OCI-LY3 (cell line): ENCODE data around the gene SLC2A14.
A peak's percentile ranks its signal among the peaks of the same experiment; 100 is the strongest.
"Not testable (repeated sequence)": the region's sequence is repeated elsewhere in the genome, so short reads cannot be mapped to it uniquely, and the experiment has no call there.

Source experiments
- H2AFZ ChIP-seq: fragments of 200-600, 300-600 bp; shearing (Covaris generic); 2 replicates; pipeline ENCODE4 v1.6.0; 2014; ENCODE audit warnings: antibody characterized with exemption, low read depth, low read length
- H3K27ac ChIP-seq: fragments of 200-600, 300-600 bp; sonication (generic); 2 replicates; pipeline ENCODE4 v1.5.1; 2014; ENCODE audit warnings: mild to moderate bottlenecking, low read length, moderate library complexity, mixed read lengths
- H3K27me3 ChIP-seq: fragments of 200-600, 300-600 bp; sonication (generic); 2 replicates; pipeline ENCODE4 v1.6.1; 2014; ENCODE audit warnings: low read depth, low read length, mixed read lengths
- H3K36me3 ChIP-seq: fragments of 200-600, 300-600 bp; sonication (generic); replicated peaks from 2 replicates; pipeline ENCODE3; 2014; ENCODE audit warnings: low read depth, low read length, mixed read lengths
- H3K4me1 ChIP-seq: fragments of 300-600, 200-600 bp; sonication (generic); 2 replicates; pipeline ENCODE4 v1.6.1; 2014; ENCODE audit warnings: low read length, mixed read lengths
- H3K4me2 ChIP-seq: fragments of 200-600, 300-600 bp; sonication (generic); 2 replicates; pipeline ENCODE4 v1.6.1; 2014; ENCODE audit warnings: low read length, mixed read lengths
- H3K4me3 ChIP-seq: fragments of 300-600, 200-600 bp; sonication (generic); 2 replicates; pipeline ENCODE4 v1.5.1; 2014; ENCODE audit warnings: antibody characterized with exemption, mild to moderate bottlenecking, low read length, moderate library complexity
- H3K79me2 ChIP-seq: fragments of 300-600, 200-600 bp; shearing (Covaris generic); 2 replicates; pipeline ENCODE4 v1.6.1; 2014; ENCODE audit warnings: mild to moderate bottlenecking, low read length, mixed read lengths
- H3K9ac ChIP-seq: fragments of 300-600, 200-600 bp; shearing (Covaris generic); 2 replicates; pipeline ENCODE4 v1.6.0; 2014; ENCODE audit warnings: mild to moderate bottlenecking, low read length, moderate library complexity
- H3K9me3 ChIP-seq: fragments of 200-600, 300-600 bp; shearing (Covaris generic); 2 replicates; pipeline ENCODE4 v1.6.1; 2014; ENCODE audit warnings: low read length, mixed read lengths; ENCODE audit not compliant: insufficient read depth
- H4K20me1 ChIP-seq: fragments of 200-600, 300-600 bp; sonication (generic); 2 replicates; pipeline ENCODE4 v1.6.1; 2016; ENCODE audit warnings: low read length, mixed read lengths; ENCODE audit not compliant: insufficient read depth
- EZH2phosphoT487 ChIP-seq: fragments of 200-600 bp; shearing (Covaris generic); IDR thresholded peaks from 2 replicates; pipeline ENCODE4 v1.6.1; 2018; ENCODE audit warnings: antibody characterized with exemption, mixed run types, low read depth
- TF ChIP-seq, protein P1 (sequence below): fragments of 200-600, 300-600 bp; sonication (generic); IDR thresholded peaks from 2 replicates; pipeline ENCODE4 v1.5.1; 2014; ENCODE audit warnings: antibody characterized with exemption, low read length, low read depth

Gene SLC2A14

GRCh38 chr12:7788294-7788660 is 84.4 kb downstream of the SLC2A14 start:
- Histone ChIP-seq H3K9me3 (no peaks in the 10 kb centered on the region), H3K9ac (no peak overlapping the region), H2AFZ (no peak overlapping the region), H3K4me2 (peak overlapping the region; percentile 39), H4K20me1 (no peaks in the 10 kb centered on the region), H3K27me3 (peaks cover 3% of the 10 kb centered on the region; the same call in 1 of the 2 replicates), H3K4me1 (peaks cover 8% of the 10 kb centered on the region), H3K27ac (no peak overlapping the region), H3K36me3 (no peaks in the 10 kb centered on the region), H3K79me2 (no peaks in the 10 kb centered on the region), H3K4me3 (no peak overlapping the region)
- no peak for TF ChIP-seq EZH2phosphoT487
- TF ChIP-seq, protein P1, sequence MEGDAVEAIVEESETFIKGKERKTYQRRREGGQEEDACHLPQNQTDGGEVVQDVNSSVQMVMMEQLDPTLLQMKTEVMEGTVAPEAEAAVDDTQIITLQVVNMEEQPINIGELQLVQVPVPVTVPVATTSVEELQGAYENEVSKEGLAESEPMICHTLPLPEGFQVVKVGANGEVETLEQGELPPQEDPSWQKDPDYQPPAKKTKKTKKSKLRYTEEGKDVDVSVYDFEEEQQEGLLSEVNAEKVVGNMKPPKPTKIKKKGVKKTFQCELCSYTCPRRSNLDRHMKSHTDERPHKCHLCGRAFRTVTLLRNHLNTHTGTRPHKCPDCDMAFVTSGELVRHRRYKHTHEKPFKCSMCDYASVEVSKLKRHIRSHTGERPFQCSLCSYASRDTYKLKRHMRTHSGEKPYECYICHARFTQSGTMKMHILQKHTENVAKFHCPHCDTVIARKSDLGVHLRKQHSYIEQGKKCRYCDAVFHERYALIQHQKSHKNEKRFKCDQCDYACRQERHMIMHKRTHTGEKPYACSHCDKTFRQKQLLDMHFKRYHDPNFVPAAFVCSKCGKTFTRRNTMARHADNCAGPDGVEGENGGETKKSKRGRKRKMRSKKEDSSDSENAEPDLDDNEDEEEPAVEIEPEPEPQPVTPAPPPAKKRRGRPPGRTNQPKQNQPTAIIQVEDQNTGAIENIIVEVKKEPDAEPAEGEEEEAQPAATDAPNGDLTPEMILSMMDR: no peak

DNA sequence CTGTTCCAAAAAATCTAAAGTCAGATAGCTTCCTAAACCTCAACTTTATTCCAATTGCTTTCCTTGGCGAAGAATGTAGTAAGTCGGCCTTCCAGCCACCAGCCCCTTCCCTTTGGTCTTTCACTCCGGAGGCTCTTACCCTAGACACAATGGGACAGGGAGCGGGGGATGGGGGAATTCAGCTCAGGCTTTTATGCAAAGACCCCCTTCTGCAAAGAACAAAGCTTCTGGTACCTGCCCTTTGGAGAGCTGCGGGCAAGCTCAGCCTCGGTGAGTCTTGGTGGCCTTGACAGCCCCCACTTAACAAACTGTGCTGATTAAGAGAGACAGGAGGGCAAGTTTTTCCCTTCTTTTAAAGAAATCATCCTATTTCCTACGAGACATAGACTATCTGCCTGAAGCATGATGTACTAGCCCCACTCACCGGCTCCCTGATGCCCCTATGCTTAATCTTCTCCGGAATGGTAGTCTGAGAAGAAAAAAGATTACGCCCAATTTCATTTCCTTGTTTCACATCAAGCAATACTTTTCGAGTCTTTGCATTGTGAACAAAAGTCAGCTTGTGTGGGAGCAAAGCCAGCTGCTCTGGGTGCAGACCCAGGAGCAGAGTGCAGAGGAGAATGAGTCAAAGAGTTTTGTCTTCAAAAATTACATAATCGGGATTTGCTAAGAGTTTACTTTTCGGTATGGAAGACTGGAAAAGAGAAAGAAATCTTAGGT is 85.0 kb downstream of the SLC2A14 start:
- peaks cover 3% of the 10 kb centered on the region; the same call in 1 of the 2 replicates for H3K27me3 ChIP-seq
- H2AFZ ChIP-seq: no peak overlapping the region
- H4K20me1 ChIP-seq: no peaks in the 10 kb centered on the region
- no peak overlapping the region for H3K27ac ChIP-seq
- H3K9me3 ChIP-seq: no peaks in the 10 kb centered on the region
- H3K4me1 ChIP-seq: peaks cover 8% of the 10 kb centered on the region
- no peak for TF ChIP-seq EZH2phosphoT487
- TF ChIP-seq, protein P1: no peak
- H3K36me3 ChIP-seq: no peaks in the 10 kb centered on the region
- no peak overlapping the region for H3K4me3 ChIP-seq
- no peaks in the 10 kb centered on the region for H3K79me2 ChIP-seq
- H3K4me2 ChIP-seq: peak overlapping the region; percentile 39
- H3K9ac ChIP-seq: no peak overlapping the region

GRCh38 chr12:7784701-7785100 is 88.0 kb downstream of the SLC2A14 start:
- no peak for TF ChIP-seq EZH2phosphoT487
- H3K4me2 ChIP-seq: no peak overlapping the region

DNA sequence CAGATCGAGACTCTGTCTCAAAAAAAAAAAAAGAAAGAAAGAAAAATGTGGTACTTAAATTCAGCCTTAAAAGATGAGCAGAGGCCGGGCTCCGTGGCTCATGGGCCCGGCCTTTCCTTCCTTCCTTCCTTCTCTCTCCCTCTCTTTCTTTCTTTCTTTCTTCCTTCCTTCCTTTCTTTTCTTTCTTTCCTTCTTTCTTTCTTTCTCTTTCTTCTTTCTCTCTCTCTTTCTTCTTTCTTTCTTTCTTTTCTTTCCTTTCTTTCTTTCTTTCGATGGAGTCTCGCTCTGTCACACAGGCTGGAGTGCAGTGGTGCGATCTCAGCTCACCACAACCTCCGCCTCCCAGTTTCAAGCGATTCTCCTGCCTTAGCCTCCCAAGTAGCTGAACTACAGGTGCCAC is 89.3 kb downstream of the SLC2A14 start:
- not testable (repeated sequence) for H3K9me3 ChIP-seq, H2AFZ ChIP-seq, H3K27me3 ChIP-seq, H3K36me3 ChIP-seq, H3K4me3 ChIP-seq, H3K79me2 ChIP-seq, H4K20me1 ChIP-seq, H3K27ac ChIP-seq, H3K4me1 ChIP-seq, H3K4me2 ChIP-seq, H3K9ac ChIP-seq

More at GRCh38 chr12:7784701-7785100, 88.0 kb downstream of the SLC2A14 start:
- H3K4me3 ChIP-seq: no peak overlapping the region
- no peaks in the 10 kb centered on the region for H3K36me3 ChIP-seq
- H3K9ac ChIP-seq: no peak overlapping the region
- no peaks in the 10 kb centered on the region for H3K79me2 ChIP-seq
- no peaks in the 10 kb centered on the region for H4K20me1 ChIP-seq
- H3K27me3 ChIP-seq: peaks cover 3% of the 10 kb centered on the region; the same call in 1 of the 2 replicates
- H3K9me3 ChIP-seq: no peaks in the 10 kb centered on the region
- H3K27ac ChIP-seq: no peak overlapping the region
- no peak overlapping the region for H2AFZ ChIP-seq
- peaks cover 8% of the 10 kb centered on the region for H3K4me1 ChIP-seq

GRCh38 chr12:7782055-7782454 is 90.7 kb downstream of the SLC2A14 start:
- Histone ChIP-seq H2AFZ (no peak overlapping the region), H3K4me3 (no peak overlapping the region), H3K27me3 (no peaks in the 10 kb centered on the region), H3K9ac (no peak overlapping the region), H3K4me2 (no peak overlapping the region), H4K20me1 (no peaks in the 10 kb centered on the region), H3K4me1 (no peaks in the 10 kb centered on the region), H3K79me2 (no peaks in the 10 kb centered on the region), H3K27ac (no peak overlapping the region), H3K36me3 (no peaks in the 10 kb centered on the region), H3K9me3 (no peaks in the 10 kb centered on the region)
- TF ChIP-seq, protein P1: no peak
- no peak for TF ChIP-seq EZH2phosphoT487
